Neural cell (in vitro differentiated cells): Measurements from ENCODE around the gene LRMDA.

Experiments
- CTCF ChIP-seq: fragments of 450-650 bp; IDR thresholded peaks from 2 replicates; pipeline ENCODE4 v1.5.1; 2014; ENCODE audit warnings: antibody characterized with exemption, mild to moderate bottlenecking, moderate library complexity; ENCODE audit not compliant: poor library complexity, severe bottlenecking
- EZH2 ChIP-seq: fragments of 200-600, 300-800 bp; shearing (Covaris generic), sonication (generic); IDR thresholded peaks from 2 replicates; pipeline ENCODE4 v1.6.1; 2014; ENCODE audit warnings: antibody characterized with exemption, low read length, borderline replicate concordance, mild to moderate bottlenecking; ENCODE audit not compliant: insufficient read depth, poor library complexity, severe bottlenecking
- MXI1 ChIP-seq: fragments of 450-650 bp; conservative IDR thresholded peaks from 2 replicates; pipeline ENCODE4 v1.6.1; 2014; ENCODE audit warnings: antibody characterized with exemption, mild to moderate bottlenecking; ENCODE audit not compliant: poor library complexity, severe bottlenecking
- POLR2AphosphoS5 ChIP-seq: IDR thresholded peaks from 2 replicates; pipeline ENCODE4 v1.6.1; 2012
- RAD21 ChIP-seq: fragments of 450-650 bp; conservative IDR thresholded peaks from 2 replicates; pipeline ENCODE4 v1.6.1; 2014; ENCODE audit warnings: antibody characterized with exemption, mild to moderate bottlenecking, moderate library complexity
- REST ChIP-seq: IDR thresholded peaks from 2 replicates; pipeline ENCODE4 v1.6.1; 2012; ENCODE audit warnings: borderline replicate concordance
- SMC3 ChIP-seq: fragments of 450-650 bp; conservative IDR thresholded peaks from 2 replicates; pipeline ENCODE4 v1.6.1; 2014; ENCODE audit warnings: antibody characterized with exemption, mild to moderate bottlenecking, moderate library complexity; ENCODE audit not compliant: poor library complexity
- TAF1 ChIP-seq: IDR thresholded peaks from 2 replicates; pipeline ENCODE4 v1.6.1; 2012; ENCODE audit warnings: low read depth

DNA sequence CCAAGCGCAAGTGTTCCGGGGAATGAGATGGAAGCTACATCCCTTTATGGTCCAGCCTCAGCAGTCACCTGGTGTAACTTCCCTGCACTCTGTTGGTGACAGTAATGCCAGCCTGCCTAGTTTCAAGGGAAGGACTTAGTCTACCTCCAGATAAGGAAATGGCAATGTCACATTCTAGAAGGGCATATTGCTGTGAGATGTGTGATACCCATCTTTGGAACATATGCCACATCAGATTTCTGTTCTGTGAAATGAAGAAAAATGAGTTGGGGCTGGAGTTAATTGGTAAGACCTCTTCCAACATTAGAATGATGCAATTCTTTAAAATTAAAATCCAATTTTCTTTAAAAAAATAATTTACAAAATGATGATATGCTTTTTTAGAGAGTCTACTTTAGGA is 212.0 kb downstream of the LRMDA start:
- TF ChIP-seq CTCF, result no peak
- no peak for TF ChIP-seq POLR2AphosphoS5
- no peak for TF ChIP-seq RAD21
- TF ChIP-seq EZH2, result no peak
- no peak for TF ChIP-seq SMC3
- TF ChIP-seq REST, result no peak
- TF ChIP-seq MXI1, result no peak
- no peak for TF ChIP-seq TAF1
